ENCODE data around the gene OCRL.

The OCRL gene

DNA sequence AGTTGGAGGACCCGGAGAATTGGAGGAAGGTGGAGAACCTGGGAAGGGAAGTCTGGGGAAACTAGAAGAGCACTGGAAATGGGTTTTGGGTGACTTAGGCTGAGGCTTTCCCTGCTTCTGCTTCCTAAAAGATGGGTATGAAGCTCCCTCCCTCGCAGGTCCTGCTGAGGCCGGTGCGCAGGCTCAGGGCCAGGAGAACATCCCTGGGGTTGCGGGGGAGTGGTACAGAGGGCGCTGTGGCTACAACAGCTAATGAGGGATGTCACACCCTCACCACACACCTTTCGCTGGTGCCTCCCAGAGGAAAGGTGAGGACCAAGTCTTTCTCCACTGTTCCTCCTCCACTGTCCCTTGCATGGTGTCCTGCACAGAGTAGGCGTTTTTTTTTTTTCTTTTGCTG, 98.9 kb downstream of the OCRL start:
- DNase-seq = no peak

- no peak for DNase-seq
Observed at GRCh38 chrX:129640737-129641136, 100.7 kb downstream of the OCRL start.

- DNase-seq = no peak
Observed at GRCh38 chrX:129641469-129641868, 101.4 kb downstream of the OCRL start.

GRCh38 chrX:129641941-129642340, 101.9 kb downstream of the OCRL start:
- DNase-seq = no peak

All from effector CD8-positive, alpha-beta T cell (primary cell).